Left ventricle myocardium inferior (tissue), 1 donor: ENCODE results near the gene ACOX1. TPM values are rescaled to one million over a fixed set of nuclear protein-coding genes. Genes with fewer than 3 reads are reported as not detected.

Source experiments
- DNase-seq: peaks from one replicate; pipeline ENCODE4 v3.0.0-alpha.2; 2020
- H3K27ac ChIP-seq: fragments of 200-600 bp; replicated peaks from 2 replicates; pipeline ENCODE4 v1.8.0; 2021
- H3K27me3 ChIP-seq: fragments of 200-600 bp; 2 replicates; pipeline ENCODE4 v1.8.0; 2021; ENCODE audit warnings: low read depth
- H3K36me3 ChIP-seq: fragments of 200-600 bp; 2 replicates; pipeline ENCODE4 v1.8.0; 2021
- H3K4me1 ChIP-seq: fragments of 200-600 bp; 2 replicates; pipeline ENCODE4 v1.8.0; 2021
- H3K4me3 ChIP-seq: fragments of 200-600 bp; 2 replicates; pipeline ENCODE4 v1.8.0; 2021; ENCODE audit warnings: mild to moderate bottlenecking, moderate library complexity
- H3K9me3 ChIP-seq: fragments of 200-600 bp; replicated peaks from 2 replicates; pipeline ENCODE4 v1.8.0; 2021
- intact Hi-C: fragments of 100-400 bp; cut with micrococcal nuclease; formaldehyde crosslinking; loops from one replicate; pipeline ENCODE4 v1.11.0; 2022
- total RNA-seq: library from RNA; stranded (reverse); fragmentation: NEBNext Ultra II Directional; extraction: Animal tissue kit (Norgen Biotek cat#: 25700); gene quantifications from one replicate; pipeline ENCODE4 v1.2.1, GENCODE V29; 2021
- TF ChIP-seq, protein P1 (sequence below): fragments of 200-600 bp; IDR thresholded peaks from 2 replicates; pipeline ENCODE4 v1.8.0; 2021; ENCODE audit warnings: antibody characterized with exemption, mild to moderate bottlenecking, borderline replicate concordance
- donor health status: DM: no; HTN: yes; CAD: no; lungs with severe emphysema.

Gene ACOX1
- total RNA-seq, 1 donor from 2014 or later: 76.4 TPM

DNA sequence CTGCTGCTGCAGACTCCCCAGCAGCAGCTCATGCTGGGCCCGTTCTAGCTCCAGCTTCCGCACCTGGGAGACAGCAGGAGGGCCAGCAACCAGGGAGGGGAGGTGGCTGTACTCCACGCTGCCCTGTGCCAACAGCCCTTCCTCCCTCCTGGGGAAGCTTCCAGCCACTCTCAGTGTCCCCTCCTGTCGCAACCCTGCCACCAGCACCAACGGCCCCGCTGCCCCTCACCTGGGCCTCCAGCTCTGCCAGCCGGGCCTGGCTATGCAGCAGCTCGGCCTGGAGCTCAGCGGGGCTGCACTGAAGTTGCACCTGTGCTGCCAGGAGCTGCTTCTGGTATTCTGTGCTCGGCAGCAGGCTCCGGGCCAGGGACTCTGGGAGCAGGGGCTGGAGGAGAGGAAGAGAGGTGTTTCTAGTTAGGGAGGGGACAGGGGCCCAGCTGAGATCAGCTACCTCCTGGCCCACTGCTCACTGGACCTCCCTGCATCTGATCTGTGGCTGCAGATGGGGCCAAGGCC is 58.9 kb downstream of the ACOX1 start:
- TF ChIP-seq, protein P1, sequence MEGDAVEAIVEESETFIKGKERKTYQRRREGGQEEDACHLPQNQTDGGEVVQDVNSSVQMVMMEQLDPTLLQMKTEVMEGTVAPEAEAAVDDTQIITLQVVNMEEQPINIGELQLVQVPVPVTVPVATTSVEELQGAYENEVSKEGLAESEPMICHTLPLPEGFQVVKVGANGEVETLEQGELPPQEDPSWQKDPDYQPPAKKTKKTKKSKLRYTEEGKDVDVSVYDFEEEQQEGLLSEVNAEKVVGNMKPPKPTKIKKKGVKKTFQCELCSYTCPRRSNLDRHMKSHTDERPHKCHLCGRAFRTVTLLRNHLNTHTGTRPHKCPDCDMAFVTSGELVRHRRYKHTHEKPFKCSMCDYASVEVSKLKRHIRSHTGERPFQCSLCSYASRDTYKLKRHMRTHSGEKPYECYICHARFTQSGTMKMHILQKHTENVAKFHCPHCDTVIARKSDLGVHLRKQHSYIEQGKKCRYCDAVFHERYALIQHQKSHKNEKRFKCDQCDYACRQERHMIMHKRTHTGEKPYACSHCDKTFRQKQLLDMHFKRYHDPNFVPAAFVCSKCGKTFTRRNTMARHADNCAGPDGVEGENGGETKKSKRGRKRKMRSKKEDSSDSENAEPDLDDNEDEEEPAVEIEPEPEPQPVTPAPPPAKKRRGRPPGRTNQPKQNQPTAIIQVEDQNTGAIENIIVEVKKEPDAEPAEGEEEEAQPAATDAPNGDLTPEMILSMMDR: no peak
- H3K36me3 ChIP-seq: peaks cover 19% of the 10 kb centered on the region
- no peak overlapping the region for H3K27ac ChIP-seq
- DNase-seq: no peak
- H3K9me3 ChIP-seq: no peaks in the 10 kb centered on the region
- H3K4me1 ChIP-seq: no peaks in the 10 kb centered on the region
- no peak overlapping the region for H3K4me3 ChIP-seq
- intact Hi-C loops: no loop called here
- no peaks in the 10 kb centered on the region for H3K27me3 ChIP-seq

DNA sequence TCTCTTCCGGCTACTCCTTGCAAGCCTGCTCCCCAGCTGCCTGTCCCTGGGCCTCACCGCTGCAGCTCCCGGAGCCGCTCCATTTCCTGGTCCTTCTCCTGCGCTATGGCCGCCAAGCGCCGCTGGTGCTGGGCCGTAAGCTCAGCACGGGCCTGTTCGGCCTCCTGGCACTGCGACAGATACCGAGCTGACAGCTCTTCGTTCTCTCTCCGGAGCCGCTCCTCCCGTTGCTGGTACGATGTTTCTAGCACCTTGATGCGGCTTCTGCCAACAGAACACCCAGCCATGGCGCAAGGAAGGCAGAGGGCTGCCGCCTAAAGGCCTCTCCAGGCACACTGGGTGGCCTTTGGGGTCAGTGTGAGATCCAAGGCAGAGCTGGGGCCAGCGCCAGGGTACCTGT is 59.4 kb downstream of the ACOX1 start:
- intact Hi-C loops: no loop called here

DNA sequence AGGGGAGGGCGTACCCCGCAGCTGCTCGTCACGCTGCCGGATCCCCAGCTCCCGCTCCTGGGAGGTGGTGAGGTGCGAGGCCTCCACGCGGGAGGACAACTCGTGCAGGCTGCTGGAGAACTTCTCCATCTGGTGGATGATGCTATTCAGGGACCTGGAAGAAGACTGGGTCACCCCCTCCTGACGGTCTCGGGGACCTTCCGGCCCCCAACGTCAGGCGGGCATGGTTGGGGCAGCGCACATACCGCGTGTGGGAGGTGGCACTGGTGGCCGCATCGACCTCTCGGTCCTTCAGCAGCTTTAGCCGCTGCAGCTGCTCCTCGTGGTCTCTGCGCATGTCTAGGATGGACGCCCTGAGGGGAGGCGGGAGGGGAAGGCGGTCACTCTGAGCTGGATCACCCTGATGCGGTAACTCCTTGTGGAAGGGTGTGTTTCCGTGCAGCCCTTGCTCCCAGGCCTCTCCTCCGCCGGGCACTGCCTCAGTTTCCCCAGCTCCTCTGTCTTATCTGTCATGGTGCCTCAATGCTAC is 61.0 kb downstream of the ACOX1 start:
- no peak overlapping the region for H3K27ac ChIP-seq
- no peaks in the 10 kb centered on the region for H3K9me3 ChIP-seq
- H3K27me3 ChIP-seq: no peaks in the 10 kb centered on the region
- TF ChIP-seq, protein P1: no peak
- no peak overlapping the region for H3K4me3 ChIP-seq
- no peak for DNase-seq
- intact Hi-C loops: no loop called here
- H3K4me1 ChIP-seq: no peaks in the 10 kb centered on the region
- peaks cover 30% of the 10 kb centered on the region for H3K36me3 ChIP-seq

More for the DNA sequence above, 59.4 kb downstream of the ACOX1 start:
- Histone ChIP-seq H3K36me3 (peaks cover 18% of the 10 kb centered on the region), H3K9me3 (no peaks in the 10 kb centered on the region), H3K27me3 (no peaks in the 10 kb centered on the region), H3K4me1 (no peaks in the 10 kb centered on the region), H3K27ac (no peak overlapping the region), H3K4me3 (no peak overlapping the region)
- TF ChIP-seq, protein P1: no peak
- DNase-seq: no peak

DNA sequence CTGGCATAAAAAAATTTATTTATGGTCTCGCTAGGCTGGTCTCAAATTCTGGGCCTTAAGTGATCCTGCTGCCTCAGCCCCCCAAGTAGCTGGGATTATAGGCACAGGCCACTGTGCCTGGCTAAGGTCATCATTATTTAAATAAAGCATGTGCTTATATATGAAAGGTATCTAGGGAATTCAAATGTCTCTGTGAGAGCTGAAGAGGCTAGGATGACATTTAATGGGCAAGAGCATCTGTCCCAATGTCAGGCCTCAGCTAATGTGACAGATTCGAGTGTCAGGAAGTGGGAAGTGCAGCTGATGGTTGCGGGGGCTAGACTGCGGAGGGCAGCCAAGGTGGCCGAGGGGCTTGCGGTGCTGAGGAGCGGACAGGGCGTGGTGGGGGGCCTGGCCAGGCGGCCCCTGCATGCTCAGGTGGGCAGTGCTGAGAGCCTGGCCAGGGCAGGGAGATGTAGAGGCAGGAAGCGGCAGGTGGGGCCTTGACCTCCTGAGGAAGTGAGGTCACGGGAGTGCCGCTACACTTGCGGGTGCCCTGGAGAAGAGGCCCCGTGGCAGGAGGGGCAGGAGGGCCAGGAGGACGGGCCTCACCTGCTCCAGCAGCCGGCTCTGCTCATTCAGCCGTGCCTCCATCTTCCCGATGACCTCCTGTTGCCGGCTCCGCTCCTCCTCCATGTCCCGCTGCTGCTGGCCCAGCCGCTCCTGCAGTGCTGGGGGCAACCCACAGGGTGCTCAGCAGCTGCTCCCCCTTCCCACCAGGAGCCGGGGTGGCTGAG is 61.6 kb downstream of the ACOX1 start:
- H3K4me3 ChIP-seq: no peak overlapping the region
- TF ChIP-seq, protein P1: no peak
- no peak overlapping the region for H3K27ac ChIP-seq
- peaks cover 28% of the 10 kb centered on the region for H3K36me3 ChIP-seq
- no peaks in the 10 kb centered on the region for H3K27me3 ChIP-seq
- intact Hi-C loops: no loop called here
- H3K4me1 ChIP-seq: no peaks in the 10 kb centered on the region
- DNase-seq: no peak
- H3K9me3 ChIP-seq: no peaks in the 10 kb centered on the region

DNA sequence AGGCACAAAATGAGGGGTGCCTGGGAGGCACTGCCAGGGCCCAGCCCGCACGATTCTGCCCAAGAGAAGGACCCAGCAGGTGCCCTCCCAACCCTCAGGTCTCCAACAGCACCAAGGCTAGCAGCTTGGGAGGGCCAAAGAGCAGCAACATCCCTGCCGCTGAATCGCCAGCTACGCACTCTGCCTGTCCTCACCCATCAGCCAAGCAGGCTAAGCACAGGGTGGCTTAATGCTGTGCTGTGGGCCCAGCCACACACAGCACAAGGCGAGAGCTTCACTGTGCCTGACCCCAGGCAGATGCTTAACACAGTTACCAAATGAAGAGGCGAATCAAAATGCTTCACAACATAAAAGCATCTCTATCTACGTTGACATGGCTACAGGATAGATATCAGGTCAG is 63.7 kb downstream of the ACOX1 start:
- no peak overlapping the region for H3K4me3 ChIP-seq

More for the DNA sequence above, 63.7 kb downstream of the ACOX1 start:
- no peaks in the 10 kb centered on the region for H3K27me3 ChIP-seq
- no peaks in the 10 kb centered on the region for H3K9me3 ChIP-seq
- intact Hi-C loops: no loop called here
- H3K36me3 ChIP-seq: peaks cover 26% of the 10 kb centered on the region
- TF ChIP-seq, protein P1: no peak
- no peak overlapping the region for H3K27ac ChIP-seq
- H3K4me1 ChIP-seq: peaks cover 3% of the 10 kb centered on the region
- no peak for DNase-seq
